Nephron (organoid): ENCODE measurements around the gene EIF5B.

Source experiments
- H3K27ac Mint-ChIP-seq, 3 experiments: 2 replicates each; pipeline ENCODE4 v1.8.0; 2020; ENCODE audit warnings: mixed read lengths in 3 of 3, mild to moderate bottlenecking in 2 of 3, moderate library complexity in 1 of 3
- H3K27me3 Mint-ChIP-seq: 2 replicates; pipeline ENCODE4 v1.8.0; 2021; ENCODE audit warnings: low read depth, mild to moderate bottlenecking, moderate library complexity, mixed read lengths
- H3K36me3 Mint-ChIP-seq: 2 replicates; pipeline ENCODE4 v1.8.0; 2020; ENCODE audit warnings: low read depth, mixed read lengths
- H3K4me1 Mint-ChIP-seq: 2 replicates; pipeline ENCODE4 v1.8.0; 2020; ENCODE audit warnings: mixed read lengths
- H3K4me3 Mint-ChIP-seq, 3 experiments: 2 replicates each; pipeline ENCODE4 v1.8.0; 2020; ENCODE audit warnings: mild to moderate bottlenecking in 3 of 3, mixed read lengths in 3 of 3, moderate library complexity in 2 of 3
- H3K9me3 Mint-ChIP-seq: 2 replicates; pipeline ENCODE4 v1.8.0; 2020; ENCODE audit warnings: mixed read lengths
- CTCF ChIP-seq, 3 experiments: fragments of 200-600 bp; sonication (generic); IDR thresholded peaks; one replicate each; pipeline ENCODE4 v1.5.0; 2021; ENCODE audit warnings: antibody characterized with exemption in 3 of 3; ENCODE audit not compliant: unreplicated experiment in 3 of 3

Gene EIF5B

DNA sequence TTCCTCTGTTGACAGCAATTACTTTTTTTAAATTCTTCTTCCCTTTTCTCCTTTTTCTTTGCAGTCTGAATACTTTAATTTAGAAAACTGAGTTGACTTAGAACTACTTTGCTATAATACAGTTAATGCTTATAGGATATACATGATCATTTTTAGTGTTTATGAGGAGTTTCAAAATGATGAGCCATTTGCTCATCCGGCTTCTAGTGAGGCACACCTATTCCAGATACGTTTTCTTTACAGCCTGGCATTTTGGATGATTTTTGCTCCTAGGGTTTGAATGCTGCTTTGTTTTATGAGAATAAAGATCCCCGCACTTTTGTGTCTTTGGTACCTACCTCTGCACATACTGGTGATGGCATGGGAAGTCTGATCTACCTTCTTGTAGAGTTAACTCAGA lies 52.8 kb downstream of the EIF5B start:
- no peaks in the 10 kb centered on the region for H3K9me3 Mint-ChIP-seq
- no peaks in the 10 kb centered on the region for H3K27me3 Mint-ChIP-seq
- no peak overlapping the region for H3K27ac Mint-ChIP-seq
- H3K4me1 Mint-ChIP-seq: no peaks in the 10 kb centered on the region
- H3K4me3 Mint-ChIP-seq: no peak overlapping the region
- H3K36me3 Mint-ChIP-seq: peaks cover 58% of the 10 kb centered on the region
- TF ChIP-seq CTCF (IDR thresholded peaks at IDR 0.05; ENCODE audit: unreplicated experiment in 3 of 3): no peak

- TF ChIP-seq CTCF (IDR thresholded peaks at IDR 0.05; ENCODE audit: unreplicated experiment in 3 of 3): no peak
- no peaks in the 10 kb centered on the region for H3K9me3 Mint-ChIP-seq
- H3K4me3 Mint-ChIP-seq: no peak overlapping the region
- no peaks in the 10 kb centered on the region for H3K4me1 Mint-ChIP-seq
- H3K27ac Mint-ChIP-seq: no peak overlapping the region
- no peaks in the 10 kb centered on the region for H3K27me3 Mint-ChIP-seq
- peaks cover 78% of the 10 kb centered on the region for H3K36me3 Mint-ChIP-seq
Observed at GRCh38 chr2:99395589-99396130, 58.5 kb downstream of the EIF5B start.

- Mint-ChIP-seq H3K36me3 (peaks cover 74% of the 10 kb centered on the region), H3K4me3 (no peak overlapping the region), H3K27me3 (no peaks in the 10 kb centered on the region), H3K9me3 (no peaks in the 10 kb centered on the region), H3K27ac (peak overlapping the region in 1 of 3 experiments; percentile 66), H3K4me1 (no peaks in the 10 kb centered on the region)
- TF ChIP-seq CTCF (IDR thresholded peaks at IDR 0.05; ENCODE audit: unreplicated experiment in 3 of 3): no peak
Observed at GRCh38 chr2:99397266-99397920, 60.2 kb downstream of the EIF5B start.

- Mint-ChIP-seq H3K36me3 (peaks cover 78% of the 10 kb centered on the region), H3K4me1 (no peaks in the 10 kb centered on the region), H3K4me3 (no peak overlapping the region), H3K9me3 (no peaks in the 10 kb centered on the region), H3K27ac (no peak overlapping the region), H3K27me3 (no peaks in the 10 kb centered on the region)
- TF ChIP-seq CTCF (IDR thresholded peaks at IDR 0.05; ENCODE audit: unreplicated experiment in 3 of 3): no peak
Observed at GRCh38 chr2:99398303-99398702, 61.1 kb downstream of the EIF5B start.

- no peak overlapping the region for H3K4me3 Mint-ChIP-seq
- no peak overlapping the region for H3K27ac Mint-ChIP-seq
- no peaks in the 10 kb centered on the region for H3K9me3 Mint-ChIP-seq
- H3K4me1 Mint-ChIP-seq: no peaks in the 10 kb centered on the region
- H3K27me3 Mint-ChIP-seq: no peaks in the 10 kb centered on the region
- no peak for TF ChIP-seq CTCF (IDR thresholded peaks at IDR 0.05; ENCODE audit: unreplicated experiment in 3 of 3)
- peaks cover 79% of the 10 kb centered on the region for H3K36me3 Mint-ChIP-seq
Observed at GRCh38 chr2:99399063-99399462, 61.9 kb downstream of the EIF5B start.

GRCh38 chr2:99399795-99400194 lies 62.6 kb downstream of the EIF5B start:
- H3K4me1 Mint-ChIP-seq: no peaks in the 10 kb centered on the region
- H3K9me3 Mint-ChIP-seq: no peaks in the 10 kb centered on the region
- no peak for TF ChIP-seq CTCF (IDR thresholded peaks at IDR 0.05; ENCODE audit: unreplicated experiment in 3 of 3)
- H3K4me3 Mint-ChIP-seq: no peak overlapping the region
- peaks cover 79% of the 10 kb centered on the region for H3K36me3 Mint-ChIP-seq
- no peak overlapping the region for H3K27ac Mint-ChIP-seq
- no peaks in the 10 kb centered on the region for H3K27me3 Mint-ChIP-seq
